MM.1S (cell line): Measurements from ENCODE around the gene PMFBP1.

Experiments used
- DNase-seq: peaks from one replicate; pipeline ENCODE4 v3.0.0-alpha.2; 2015
- H2AFZ ChIP-seq: fragments of 300-600 bp; sonication (generic); 2 replicates; pipeline ENCODE4 v1.6.0; 2016; ENCODE audit warnings: antibody characterized with exemption, low read length
- H3F3A ChIP-seq: fragments of 300-600 bp; sonication (generic); 2 replicates; pipeline ENCODE4 v1.6.1; 2016; ENCODE audit warnings: mild to moderate bottlenecking, antibody characterized with exemption, low read length, moderate library complexity, mixed read lengths; ENCODE audit not compliant: insufficient read depth
- H3K27ac ChIP-seq: fragments of 300-600 bp; sonication (generic); 2 replicates; pipeline ENCODE4 v1.5.1; 2016; ENCODE audit warnings: mild to moderate bottlenecking, low read length
- H3K27me3 ChIP-seq: fragments of 300-600 bp; sonication (generic); replicated peaks from 2 replicates; pipeline ENCODE4 v1.6.0; 2016; ENCODE audit warnings: low read length; ENCODE audit not compliant: insufficient read depth
- H3K36me3 ChIP-seq: fragments of 300-600 bp; sonication (generic); replicated peaks from 2 replicates; pipeline ENCODE4 v1.6.1; 2016; ENCODE audit warnings: mild to moderate bottlenecking, low read length, mixed read lengths; ENCODE audit not compliant: insufficient read depth
- H3K4me1 ChIP-seq: fragments of 300-600 bp; sonication (generic); 2 replicates; pipeline ENCODE4 v1.6.1; 2016; ENCODE audit warnings: low read length, mixed read lengths
- H3K4me2 ChIP-seq: fragments of 300-600 bp; sonication (generic); 2 replicates; pipeline ENCODE4 v1.6.0; 2016; ENCODE audit warnings: low read depth, low read length
- H3K4me3 ChIP-seq: fragments of 300-600 bp; sonication (generic); 2 replicates; pipeline ENCODE4 v1.5.1; 2016; ENCODE audit warnings: low read length, mixed read lengths
- H3K79me2 ChIP-seq: fragments of 300-600 bp; sonication (generic); 2 replicates; pipeline ENCODE4 v1.6.1; 2016; ENCODE audit warnings: mixed run types, low read length, mixed read lengths
- H3K9ac ChIP-seq: fragments of 300-600 bp; sonication (generic); 2 replicates; pipeline ENCODE4 v1.6.1; 2016; ENCODE audit warnings: low read length, mixed read lengths
- H3K9me2 ChIP-seq: fragments of 300-600 bp; sonication (generic); replicated peaks from 2 replicates; pipeline ENCODE4 v1.6.1; 2016; ENCODE audit warnings: mild to moderate bottlenecking, low read length, mixed read lengths; ENCODE audit not compliant: insufficient read depth
- H3K9me3 ChIP-seq: fragments of 300-600 bp; sonication (generic); replicated peaks from 2 replicates; pipeline ENCODE4 v1.6.1; 2016; ENCODE audit warnings: mild to moderate bottlenecking, low read length, mixed read lengths; ENCODE audit not compliant: insufficient read depth
- H4K20me1 ChIP-seq: fragments of 300-600 bp; sonication (generic); 2 replicates; pipeline ENCODE4 v1.6.1; 2016; ENCODE audit warnings: mild to moderate bottlenecking, low read length, moderate library complexity, mixed read lengths; ENCODE audit not compliant: insufficient read depth
- CTCF ChIP-seq: fragments of 300-600 bp; sonication (generic); IDR thresholded peaks from 2 replicates; pipeline ENCODE4 v1.5.1; 2016; ENCODE audit warnings: antibody characterized with exemption, low read length, mixed read lengths
- EZH2 ChIP-seq: fragments of 300-600 bp; sonication (generic); optimal IDR thresholded peaks from 2 replicates; pipeline ENCODE3; 2017; ENCODE audit warnings: low read depth, mild to moderate bottlenecking, antibody characterized with exemption, low read length, mixed read lengths
- EZH2phosphoT487 ChIP-seq: fragments of 300-600 bp; sonication (generic); IDR thresholded peaks from 2 replicates; pipeline ENCODE4 v1.6.1; 2018; ENCODE audit warnings: antibody characterized with exemption, low read length

Gene PMFBP1

GRCh38 chr16:72123426-72123825 lies 48.5 kb downstream of the PMFBP1 start:
- TF ChIP-seq EZH2 = no peak
- no peak for TF ChIP-seq EZH2phosphoT487
- TF ChIP-seq CTCF = no peak
- no peak overlapping the region for H3K27ac ChIP-seq
- H3K9me2 ChIP-seq = no peaks in the 10 kb centered on the region
- no peaks in the 10 kb centered on the region for H4K20me1 ChIP-seq
- H3K79me2 ChIP-seq = no peaks in the 10 kb centered on the region
- H3K36me3 ChIP-seq = no peaks in the 10 kb centered on the region
- H3K27me3 ChIP-seq = no peaks in the 10 kb centered on the region
- H2AFZ ChIP-seq = no peak overlapping the region
- H3F3A ChIP-seq = no peaks in the 10 kb centered on the region
- H3K4me1 ChIP-seq = 0 out of 2 replicates have a peak, but pooled peaks cover 12% of the 10 kb centered on the region
- no peaks in the 10 kb centered on the region for H3K9me3 ChIP-seq
- H3K4me2 ChIP-seq = no peak overlapping the region
- H3K4me3 ChIP-seq = no peak overlapping the region
- no peak overlapping the region for H3K9ac ChIP-seq
- no peak for DNase-seq

- Histone ChIP-seq H3K4me1 (0 out of 2 replicates have a peak, but pooled peaks cover 12% of the 10 kb centered on the region), H3K9me3 (no peaks in the 10 kb centered on the region), H3K9me2 (no peaks in the 10 kb centered on the region), H3K27ac (no peak overlapping the region), H3K27me3 (no peaks in the 10 kb centered on the region), H3K4me2 (no peak overlapping the region), H3F3A (no peaks in the 10 kb centered on the region), H3K9ac (no peak overlapping the region), H2AFZ (no peak overlapping the region), H3K4me3 (no peak overlapping the region), H3K36me3 (no peaks in the 10 kb centered on the region), H4K20me1 (no peaks in the 10 kb centered on the region), H3K79me2 (no peaks in the 10 kb centered on the region)
- no peak for DNase-seq
- TF ChIP-seq EZH2 = no peak
- no peak for TF ChIP-seq CTCF
- no peak for TF ChIP-seq EZH2phosphoT487
These were observed 49.0 kb downstream of the PMFBP1 start for GRCh38 chr16:72122916-72123315.

GRCh38 chr16:72122308-72122707 lies 49.6 kb downstream of the PMFBP1 start:
- no peak for DNase-seq
- TF ChIP-seq EZH2phosphoT487 (no peak), EZH2 (no peak), CTCF (no peak)
- no peaks in the 10 kb centered on the region for H3K9me3 ChIP-seq
- H3K4me1 ChIP-seq = 0 out of 2 replicates have a peak, but pooled peaks cover 10% of the 10 kb centered on the region
- H3K4me2 ChIP-seq = no peak overlapping the region
- H3F3A ChIP-seq = no peaks in the 10 kb centered on the region
- H3K4me3 ChIP-seq = no peak overlapping the region
- no peaks in the 10 kb centered on the region for H3K79me2 ChIP-seq
- H3K9ac ChIP-seq = no peak overlapping the region
- no peak overlapping the region for H3K27ac ChIP-seq
- no peaks in the 10 kb centered on the region for H3K27me3 ChIP-seq
- H3K9me2 ChIP-seq = no peaks in the 10 kb centered on the region
- no peaks in the 10 kb centered on the region for H4K20me1 ChIP-seq
- no peaks in the 10 kb centered on the region for H3K36me3 ChIP-seq
- H2AFZ ChIP-seq = no peak overlapping the region
